A673 (cell line): ENCODE measurements around the gene KCNQ4. TPM values are rescaled to one million over a fixed set of nuclear protein-coding genes. Genes with fewer than 3 reads are reported as not detected.
A peak's percentile ranks its signal among the peaks of the same experiment; 100 is the strongest.

Experiments used
- BruUV-seq: library from RNA; stranded (reverse); fragments of 400-500 nt; replicated peaks from 2 replicates; lab custom pipeline; 2021; lab: Mats Ljungman, UMichigan
- CTCF ChIA-PET: fragments of 300-600 bp; sonication (Branson Sonifier 250); formaldehyde crosslinking; loops from one replicate; lab custom pipeline; 2022; ENCODE audit warnings: antibody characterized with exemption; lab: Charles Lee
- POLR2A ChIA-PET: fragments of 300-600 bp; sonication (Branson Sonifier 250); formaldehyde crosslinking; loops from one replicate; lab custom pipeline; 2022; ENCODE audit warnings: antibody characterized with exemption; ENCODE audit not compliant: low non-redundant PET; lab: Charles Lee
- DNase-seq: peaks from one replicate; pipeline ENCODE4 v3.0.0-alpha.2; 2015; ENCODE audit warnings: low spot score
- H3K27ac ChIP-seq: fragments of 200-600 bp; sonication (generic); 2 replicates; pipeline ENCODE4 v1.5.1; 2016; ENCODE audit warnings: mixed run types, low read depth, mild to moderate bottlenecking, mixed read lengths, antibody characterized with exemption, low read length; ENCODE audit not compliant: poor library complexity, severe bottlenecking
- H3K27me3 ChIP-seq: fragments of 200-600 bp; sonication (generic); replicated peaks from 2 replicates; pipeline ENCODE4 v1.6.1; 2017; ENCODE audit warnings: mixed run types, low read depth, mild to moderate bottlenecking, mixed read lengths, antibody characterized with exemption, low read length; ENCODE audit not compliant: insufficient read depth, poor library complexity
- H3K36me3 ChIP-seq: fragments of 200-600 bp; sonication (generic); 2 replicates; pipeline ENCODE4 v1.6.1; 2016; ENCODE audit warnings: mixed run types, mild to moderate bottlenecking, mixed read lengths, antibody characterized with exemption, low read length; ENCODE audit not compliant: insufficient read depth, poor library complexity, severe bottlenecking
- H3K4me1 ChIP-seq: fragments of 200-600 bp; sonication (generic); 2 replicates; pipeline ENCODE4 v1.6.1; 2017; ENCODE audit warnings: mixed run types, mild to moderate bottlenecking, mixed read lengths, antibody characterized with exemption, low read length; ENCODE audit not compliant: insufficient read depth, poor library complexity, severe bottlenecking
- H3K4me3 ChIP-seq: fragments of 200-600 bp; sonication (generic); 2 replicates; pipeline ENCODE4 v1.5.1; 2016; ENCODE audit warnings: low read depth, mixed run types, mild to moderate bottlenecking, mixed read lengths, low read length; ENCODE audit not compliant: poor library complexity, severe bottlenecking
- H3K9me3 ChIP-seq: fragments of 200-600 bp; sonication (generic); 2 replicates; pipeline ENCODE4 v1.6.1; 2016; ENCODE audit warnings: mixed run types, low read depth, mild to moderate bottlenecking, mixed read lengths, antibody characterized with exemption, low read length; ENCODE audit not compliant: poor library complexity, severe bottlenecking
- CTCF ChIP-seq: fragments of 300-800, 200-600 bp; sonication (generic); conservative IDR thresholded peaks from 2 replicates; pipeline ENCODE4 v1.5.1; 2017; ENCODE audit warnings: low read depth, mild to moderate bottlenecking, antibody characterized with exemption, low read length, moderate library complexity, mixed read lengths
- EZH2 ChIP-seq: fragments of 200-600 bp; sonication (generic); IDR thresholded peaks from 2 replicates; pipeline ENCODE4 v1.6.1; 2017; ENCODE audit warnings: borderline replicate concordance, low read depth, mild to moderate bottlenecking, mixed read lengths, antibody characterized with exemption, low read length; ENCODE audit not compliant: poor library complexity, severe bottlenecking
- intact Hi-C: fragments of 100-400 bp; cut with micrococcal nuclease; formaldehyde crosslinking; loops from one replicate; pipeline ENCODE4 v1.10.0; 2022; ENCODE audit not compliant: unreplicated experiment
- total RNA-seq: library from RNA; stranded (reverse); gene quantifications from 2 replicates; pipeline ENCODE4 v1.2.3, GENCODE V29; 2021

Gene KCNQ4
- total RNA-seq, 1 experiment from 2014 or later = 0.62 TPM

DNA sequence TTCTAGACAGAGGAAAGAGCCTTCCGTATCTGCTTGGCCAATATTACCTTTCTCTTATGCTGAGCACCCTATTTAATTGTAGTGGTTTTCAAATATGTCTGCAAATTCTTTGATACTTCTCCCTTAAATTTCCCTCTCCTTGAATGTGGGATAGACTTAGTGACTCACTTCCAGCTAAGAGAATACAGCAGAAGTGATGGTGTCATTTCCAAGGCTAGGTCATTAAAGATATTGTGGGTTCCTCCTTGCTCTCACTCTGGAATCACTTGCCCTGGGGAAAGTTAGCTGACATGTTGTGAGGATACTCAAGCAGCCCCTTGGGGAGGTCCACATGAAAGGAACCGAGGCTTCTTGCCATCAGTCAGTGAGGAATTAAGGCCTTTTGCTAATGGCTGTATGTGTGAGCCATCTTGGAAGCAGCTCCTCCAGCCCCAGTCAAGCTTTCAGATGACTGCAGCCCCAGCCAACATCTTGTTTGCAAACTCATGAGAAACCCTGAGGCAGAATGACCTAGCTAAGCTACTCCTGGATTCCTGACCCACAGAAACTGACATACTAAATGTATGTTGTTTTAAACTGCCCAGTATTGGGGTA lies 86.6 kb downstream of the KCNQ4 start:
- Histone ChIP-seq H3K9me3 (no peaks in the 10 kb centered on the region), H3K4me1 (no peaks in the 10 kb centered on the region), H3K36me3 (no peaks in the 10 kb centered on the region), H3K27ac (no peak overlapping the region), H3K4me3 (no peak overlapping the region), H3K27me3 (no peaks in the 10 kb centered on the region)
- no peak for DNase-seq
- ChIA-PET CTCF (no interaction called here), POLR2A (no interaction called here)
- intact Hi-C loops = no loop called here
- TF ChIP-seq CTCF = no peak
- TF ChIP-seq EZH2 = no peak
- BruUV-seq = no TSS peak

DNA sequence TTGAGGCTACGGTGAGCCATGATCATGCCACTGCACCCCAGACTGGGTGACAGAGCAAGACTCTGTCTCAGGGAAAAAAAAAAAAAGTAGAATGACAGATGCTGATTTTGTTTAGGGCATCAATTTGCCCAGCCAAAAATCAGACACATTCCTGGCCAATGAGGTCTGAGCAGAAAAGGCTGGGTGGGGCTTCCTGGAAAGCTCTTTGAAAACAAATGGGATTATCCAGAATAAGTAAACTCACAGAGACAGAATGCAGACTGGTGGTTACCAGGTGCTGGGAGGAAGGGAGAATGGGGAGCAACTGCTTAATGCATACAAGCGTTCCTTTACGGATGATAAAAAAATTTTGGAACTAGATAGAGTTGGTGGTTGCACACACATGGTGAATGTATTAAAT lies 88.7 kb downstream of the KCNQ4 start:
- no peaks in the 10 kb centered on the region for H3K36me3 ChIP-seq
- peak; percentile 56 for DNase-seq
- no TSS peak for BruUV-seq
- H3K27me3 ChIP-seq = no peaks in the 10 kb centered on the region
- H3K4me1 ChIP-seq = peaks cover 2% of the 10 kb centered on the region
- ChIA-PET POLR2A (no interaction called here), CTCF (no interaction called here)
- intact Hi-C loops = no loop called here
- H3K9me3 ChIP-seq = peaks cover 9% of the 10 kb centered on the region
- H3K4me3 ChIP-seq = no peak overlapping the region
- no peak overlapping the region for H3K27ac ChIP-seq
- no peak for TF ChIP-seq CTCF

GRCh38 chr1:40873863-40874472 lies 90.4 kb downstream of the KCNQ4 start:
- Histone ChIP-seq H3K36me3 (no peaks in the 10 kb centered on the region), H3K4me3 (no peak overlapping the region), H3K27me3 (no peaks in the 10 kb centered on the region), H3K4me1 (peaks cover 10% of the 10 kb centered on the region), H3K9me3 (peaks cover 9% of the 10 kb centered on the region), H3K27ac (no peak overlapping the region)
- no TSS peak for BruUV-seq
- DNase-seq = no peak
- CTCF ChIA-PET = no interaction called here
- intact Hi-C loops = no loop called here
- POLR2A ChIA-PET = no interaction called here
- TF ChIP-seq CTCF (no peak), EZH2 (no peak)
